GM21390 (cell line): ENCODE measurements around the gene NDUFA7.
"Not testable (repeated sequence)": the region's sequence is repeated elsewhere in the genome, so short reads cannot be mapped to it uniquely, and the experiment has no call there.

Source experiments
- ATAC-seq: cut with Tn5 transposase; IDR thresholded peaks from one replicate; pipeline ENCODE4 v1.9.1; 2021; ENCODE audit not compliant: unreplicated experiment

Gene NDUFA7

DNA sequence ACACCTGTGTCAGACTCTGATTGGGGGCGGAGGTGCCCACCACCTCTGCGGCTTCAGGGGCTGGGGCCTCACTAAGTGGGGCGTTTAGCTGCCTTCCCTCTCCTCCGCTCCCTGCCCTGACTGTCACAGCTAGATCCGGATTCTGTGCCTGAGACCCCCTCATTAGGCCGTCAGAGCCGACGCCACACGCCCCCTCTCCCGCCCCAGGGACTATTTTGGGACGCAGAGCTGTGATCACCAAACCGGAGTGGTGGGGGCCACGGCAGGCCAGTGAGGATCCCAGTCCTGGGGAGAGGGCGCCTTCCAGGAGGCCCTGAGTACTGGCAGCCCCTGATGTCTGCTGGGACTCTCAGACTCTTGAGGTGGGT is 21.1 kb upstream of the NDUFA7 start:
- ATAC-seq: no peak

DNA sequence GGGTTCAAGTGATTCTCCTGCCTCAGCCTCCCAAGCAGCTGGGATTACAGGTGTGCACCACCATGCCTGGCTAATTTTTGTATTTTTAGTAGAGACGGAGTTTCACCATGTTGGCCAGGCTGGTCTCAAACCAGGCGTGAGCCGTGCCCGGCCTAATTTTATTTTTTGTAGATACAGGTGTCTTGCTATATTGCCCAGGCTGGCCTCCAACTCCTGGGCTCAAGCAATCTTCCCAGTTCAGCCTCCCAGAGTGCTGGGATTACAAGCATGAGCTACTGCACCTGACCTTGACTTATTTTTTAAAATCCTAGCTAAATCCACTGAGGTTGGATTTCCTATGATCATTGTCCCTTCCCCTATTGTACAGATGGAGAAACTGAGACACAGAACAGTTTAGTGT is 20.3 kb upstream of the NDUFA7 start:
- not testable (repeated sequence) for ATAC-seq

DNA sequence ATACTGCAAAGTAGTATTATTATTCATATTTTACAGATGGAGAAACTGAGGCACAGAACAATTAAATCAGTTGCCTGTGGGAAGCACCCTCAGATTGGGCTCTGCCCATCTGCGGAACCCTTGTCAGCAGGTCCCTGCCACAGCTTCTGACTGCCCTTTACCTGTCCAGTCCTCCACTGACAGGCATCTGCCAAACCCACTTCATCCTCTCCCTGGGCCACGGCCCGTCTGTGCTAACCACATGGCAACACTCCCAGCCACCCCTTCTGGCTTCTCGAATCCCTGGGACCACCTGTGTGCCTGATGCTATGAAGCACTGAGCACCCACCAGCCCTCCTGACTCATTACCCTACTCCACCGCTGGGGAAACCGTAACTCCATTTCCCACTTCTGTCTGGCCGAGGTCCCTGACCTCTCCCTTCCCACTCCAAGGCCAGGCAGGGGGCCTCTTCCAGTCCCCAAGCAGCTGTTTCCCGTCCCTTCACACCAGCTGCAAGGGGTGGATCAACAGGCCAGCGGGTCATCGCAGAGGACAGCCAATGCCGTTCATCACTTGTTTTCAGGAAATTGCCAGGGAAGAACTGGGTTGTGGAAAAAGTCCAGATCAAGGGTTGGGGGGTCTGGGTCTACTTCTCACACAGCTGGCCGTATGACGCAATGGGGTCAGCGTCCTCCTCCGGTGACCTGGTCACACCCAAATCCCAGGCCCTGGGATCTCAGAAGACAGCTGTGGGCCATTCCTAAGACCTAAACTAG is 19.3 kb upstream of the NDUFA7 start:
- ATAC-seq: no peak

DNA sequence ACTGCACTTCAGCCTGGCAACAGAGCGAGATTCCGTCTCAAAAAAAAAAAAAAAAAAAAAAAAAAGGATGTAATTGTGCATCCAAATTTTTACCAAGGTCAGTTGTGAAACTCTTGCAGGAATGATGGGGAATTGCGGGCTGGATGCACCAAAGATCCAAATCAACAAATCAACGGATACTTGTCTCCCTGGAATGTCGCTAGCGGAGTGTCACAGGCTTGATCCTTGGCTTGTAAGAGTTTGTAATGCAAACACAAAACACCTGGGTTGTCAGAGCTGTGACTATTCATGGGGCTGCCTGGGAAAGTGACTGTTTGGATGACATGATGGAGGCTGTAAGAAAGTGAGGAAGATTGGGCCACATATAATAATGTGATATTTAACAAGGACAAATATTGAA is 17.7 kb upstream of the NDUFA7 start:
- no peak for ATAC-seq

DNA sequence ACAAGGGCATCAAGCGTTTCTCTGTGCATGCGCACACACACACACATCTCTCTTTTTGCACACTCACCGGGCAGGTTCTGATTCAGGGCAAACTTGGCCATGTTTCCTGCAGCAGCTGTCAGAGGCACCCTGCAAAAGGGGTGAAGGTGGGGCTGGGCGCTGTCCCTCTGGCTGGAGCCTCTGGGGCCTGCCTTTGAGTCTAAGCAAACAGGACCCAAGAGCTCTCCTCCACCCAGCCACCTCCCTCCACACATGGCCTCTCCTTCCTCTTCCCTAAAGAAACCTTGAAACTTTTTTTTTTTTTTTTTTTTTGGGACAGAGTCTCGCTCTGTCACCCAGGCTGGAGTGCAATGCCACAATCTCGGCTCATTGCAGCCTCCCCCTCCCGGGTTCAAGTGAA is 16.6 kb upstream of the NDUFA7 start:
- no peak for ATAC-seq

DNA sequence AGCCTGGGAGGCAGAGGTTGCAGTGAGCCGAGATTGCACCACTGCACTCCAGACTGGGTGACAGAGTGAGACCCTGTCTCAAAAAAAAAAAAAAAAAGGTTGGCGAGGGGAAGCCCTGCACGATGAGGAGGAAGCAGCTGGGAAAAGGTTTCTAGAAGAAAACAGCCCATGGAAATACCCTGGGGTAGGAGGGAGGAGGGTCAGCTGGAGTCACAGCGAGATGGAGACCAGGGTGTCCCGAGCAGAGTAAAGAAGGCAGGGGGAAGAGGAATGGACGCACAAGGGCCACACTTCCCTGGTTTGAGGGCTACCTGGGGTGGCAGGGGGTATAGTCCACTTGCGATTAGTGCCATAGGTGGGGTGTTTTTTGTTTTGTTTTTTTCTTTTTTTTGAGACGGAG is 15.5 kb upstream of the NDUFA7 start:
- no peak for ATAC-seq

DNA sequence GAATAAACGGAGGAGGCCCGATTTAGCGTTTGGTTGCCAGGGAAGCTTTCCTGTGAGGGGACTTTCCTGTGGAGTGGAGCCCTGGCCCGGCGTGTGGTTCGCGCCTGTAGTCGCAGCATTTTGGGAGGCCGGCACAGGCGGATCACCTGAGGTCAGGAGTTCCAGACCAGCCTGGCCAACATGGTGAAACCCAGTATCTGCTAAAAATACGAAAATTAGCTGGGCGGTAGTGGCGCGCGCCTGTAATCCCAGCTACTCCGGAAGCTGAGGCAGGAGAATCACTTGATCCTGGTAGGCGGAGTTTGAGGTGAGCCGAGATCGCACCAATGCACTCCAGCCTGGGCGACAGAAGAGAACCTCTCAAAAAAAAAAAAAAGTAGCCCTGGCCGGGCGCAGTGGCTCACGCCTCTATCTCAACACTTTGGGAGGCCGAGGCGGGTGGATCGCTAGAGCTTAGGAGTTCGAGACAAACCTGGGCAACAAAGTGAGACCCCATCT is 14.9 kb upstream of the NDUFA7 start:
- no peak for ATAC-seq

DNA sequence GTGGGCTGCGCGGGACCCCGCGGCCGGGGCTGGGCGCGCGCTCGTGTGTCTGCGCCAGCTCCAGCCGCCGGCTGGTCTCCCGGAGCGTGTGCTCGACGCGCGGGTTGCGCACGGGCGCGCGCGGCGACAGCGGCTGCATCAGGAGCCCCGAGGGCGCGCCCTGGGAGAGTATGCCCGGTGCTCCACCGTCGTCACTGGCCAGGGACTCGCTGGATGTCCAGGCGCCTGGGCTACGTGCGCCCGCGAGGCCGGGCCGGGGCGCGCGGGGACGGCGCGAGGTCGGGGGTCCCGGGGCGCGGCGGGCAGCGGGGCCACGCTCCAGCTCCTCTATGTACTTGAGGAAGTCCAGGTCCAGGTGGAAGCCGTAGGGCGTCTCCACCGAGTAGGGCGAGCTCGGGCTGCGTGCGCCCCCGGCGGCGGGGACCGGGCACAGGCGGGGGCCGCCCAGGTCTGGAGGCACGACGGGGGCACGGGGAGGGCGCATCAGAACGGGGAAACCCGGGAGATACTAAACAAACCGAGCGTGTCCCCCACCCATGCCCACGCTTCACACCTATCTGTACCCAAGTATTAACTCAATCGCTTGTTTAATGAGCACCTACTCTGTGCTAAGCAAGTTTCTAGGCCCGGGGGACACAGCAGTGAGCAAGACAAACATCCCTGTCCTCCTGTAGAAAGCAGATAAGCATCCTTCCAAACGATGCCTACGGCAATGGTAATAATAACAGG is 14.3 kb upstream of the NDUFA7 start:
- no peak for ATAC-seq

DNA sequence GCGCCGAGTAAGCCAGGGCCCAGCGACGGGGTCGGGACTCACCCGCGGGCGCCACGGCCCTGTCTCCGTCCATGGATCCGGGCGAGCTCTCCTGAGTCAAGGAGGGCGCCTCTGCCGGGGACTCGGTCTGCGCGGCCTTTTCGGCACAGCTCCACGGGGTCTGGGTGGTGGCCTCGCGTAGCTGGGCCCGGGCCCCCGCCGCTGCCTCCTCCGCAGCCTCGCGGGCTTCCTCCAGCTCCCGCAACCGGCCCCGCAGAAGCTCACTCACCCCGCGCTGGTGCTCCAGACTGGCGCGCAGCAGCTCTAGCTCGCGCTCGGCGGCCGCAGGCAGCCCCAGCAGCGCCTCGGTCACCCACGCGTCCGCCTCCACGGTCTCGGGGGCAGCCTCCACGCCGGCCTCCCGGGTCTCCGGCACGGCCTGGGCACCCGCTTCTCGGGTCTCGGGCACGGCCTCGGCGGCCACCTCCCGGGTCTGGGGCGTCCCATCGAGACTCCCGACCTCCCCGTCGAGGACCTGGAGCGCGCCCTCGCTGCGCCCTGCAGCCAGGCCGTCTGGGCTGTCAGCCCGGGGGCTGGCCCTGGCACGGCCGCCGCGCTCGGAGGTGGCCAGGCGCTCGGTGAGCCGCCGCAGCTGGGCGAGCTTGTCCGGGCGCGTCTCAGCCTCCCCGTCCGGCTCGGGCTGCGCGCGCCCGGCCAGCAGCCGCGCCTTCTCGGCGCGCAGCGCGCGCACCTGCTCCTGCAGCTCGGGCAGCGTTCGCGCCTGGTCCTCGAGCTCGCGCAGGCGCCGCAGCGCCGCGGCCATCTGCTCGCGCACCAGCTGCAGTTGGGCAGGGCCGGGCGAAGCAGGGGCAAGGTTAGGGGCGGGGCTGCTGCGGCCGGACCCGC is 13.5 kb upstream of the NDUFA7 start:
- no peak for ATAC-seq

DNA sequence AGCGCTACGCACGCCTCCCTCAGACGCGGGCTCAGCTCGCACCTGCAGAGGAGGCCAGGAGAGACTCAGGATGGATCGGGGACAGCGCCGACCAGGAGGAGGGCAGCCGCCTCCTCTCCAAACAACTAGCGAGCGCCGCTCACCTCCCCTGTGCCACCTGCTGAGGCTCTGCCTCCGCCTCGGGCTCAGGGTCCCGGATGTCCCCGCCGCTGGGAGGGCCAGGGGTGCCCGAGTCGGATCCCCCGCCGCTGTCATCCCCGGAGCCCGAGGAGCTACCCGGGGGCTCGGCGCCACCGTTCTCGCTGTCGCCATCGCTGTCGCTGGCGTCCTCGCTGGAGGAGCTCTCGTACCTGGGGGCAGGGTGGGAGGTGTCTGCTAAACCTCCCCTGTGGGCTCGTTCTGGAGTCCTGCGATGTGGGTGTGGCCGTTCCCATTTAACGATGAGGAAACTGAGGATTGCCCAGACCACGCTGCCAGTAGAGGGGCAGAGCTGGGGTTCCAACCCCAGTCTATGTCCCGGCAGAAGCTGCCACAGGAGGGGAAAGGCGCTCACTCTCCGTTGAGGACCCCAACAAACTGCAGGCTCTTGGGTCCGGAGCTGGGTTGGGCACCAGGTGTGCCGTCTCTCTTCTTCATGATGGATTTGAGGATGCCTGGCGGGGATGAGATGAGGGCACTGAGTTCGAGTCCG is 12.7 kb upstream of the NDUFA7 start:
- ATAC-seq: no peak

DNA sequence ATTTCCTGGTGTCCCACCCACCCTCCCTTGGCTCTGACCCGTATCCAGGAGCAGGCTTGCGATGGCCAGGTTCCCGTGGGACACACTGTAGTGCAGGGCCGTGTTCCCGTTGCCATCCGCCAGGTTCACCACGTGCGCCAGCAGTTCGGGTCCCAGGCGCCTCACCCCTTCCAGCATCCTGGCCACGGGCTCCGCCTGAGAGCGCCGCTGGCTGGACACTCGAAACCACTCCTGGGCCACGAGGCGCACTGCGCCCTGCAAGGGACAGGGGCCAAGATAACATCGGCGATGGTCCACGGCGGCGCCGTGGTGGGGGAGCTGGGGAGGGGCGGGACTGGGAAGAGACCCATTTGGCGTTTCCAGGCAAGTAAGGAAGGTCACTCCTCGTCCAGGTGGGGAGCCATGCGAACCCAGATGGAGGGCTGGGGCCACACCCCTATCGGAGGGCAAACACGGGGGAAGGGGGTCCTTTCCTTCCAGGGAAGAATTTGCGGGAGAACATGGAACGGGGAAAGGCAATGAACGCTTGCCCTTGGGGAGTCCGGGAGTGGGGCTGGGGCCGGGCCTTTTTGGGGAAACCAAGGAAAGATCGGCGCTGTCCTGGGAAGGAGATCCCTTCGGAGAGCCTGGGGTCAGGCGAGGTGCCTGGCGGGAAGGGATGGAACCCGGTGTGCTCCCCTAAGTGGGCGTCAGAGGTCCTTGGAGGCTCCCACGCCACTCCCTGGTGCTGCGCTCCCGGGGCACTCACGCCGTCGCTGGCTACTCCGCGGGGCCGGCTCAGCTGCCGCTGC is 12.0 kb upstream of the NDUFA7 start:
- ATAC-seq: no peak

DNA sequence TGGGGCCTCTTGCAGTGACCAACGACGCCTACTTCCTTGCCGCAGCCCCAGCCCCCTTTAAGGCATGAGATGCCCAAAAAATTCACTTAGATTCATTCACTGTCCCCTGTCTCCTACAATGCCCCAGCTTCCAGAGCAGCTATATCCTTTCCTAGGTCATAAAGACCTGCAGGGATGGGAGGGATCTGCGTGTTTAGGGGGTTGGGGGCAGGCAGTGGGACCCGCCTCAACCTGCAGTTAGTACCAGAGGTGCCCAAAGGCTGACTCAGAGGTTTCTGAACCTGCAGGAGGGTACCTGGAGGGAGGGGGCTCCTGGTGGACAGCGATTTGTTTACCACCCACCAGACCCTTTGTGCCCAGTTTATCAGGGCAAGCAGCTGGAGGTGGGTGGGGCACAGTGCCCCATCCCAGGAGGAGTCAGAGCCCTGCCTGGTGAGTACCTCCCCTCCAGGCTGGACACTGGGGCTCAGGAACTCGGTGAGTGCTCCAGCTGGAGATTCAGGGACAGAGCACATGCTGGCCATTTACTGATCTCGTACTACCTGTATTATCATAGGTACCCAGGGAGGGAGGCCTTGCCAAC is 10.2 kb upstream of the NDUFA7 start:
- no peak for ATAC-seq

DNA sequence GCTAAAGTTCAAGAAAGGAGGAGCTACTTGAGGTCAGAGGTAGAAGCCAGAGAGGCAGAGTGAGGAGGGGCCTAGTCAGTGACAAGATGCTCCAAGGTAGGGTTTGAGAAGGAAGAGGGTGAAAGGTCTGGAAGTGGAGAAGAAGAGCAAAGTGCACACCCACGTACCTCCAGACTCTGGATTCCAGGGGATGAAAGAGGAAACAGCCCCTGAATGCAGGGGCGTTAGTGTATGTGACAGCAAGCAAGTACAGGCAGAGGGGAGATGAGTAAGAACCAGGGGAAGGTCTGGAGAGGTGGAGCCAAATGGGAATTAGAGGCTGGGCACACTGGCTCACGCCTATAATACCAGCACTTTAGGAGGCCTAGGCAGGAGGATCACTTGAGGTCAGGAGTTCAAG is 8.8 kb upstream of the NDUFA7 start:
- no peak for ATAC-seq

DNA sequence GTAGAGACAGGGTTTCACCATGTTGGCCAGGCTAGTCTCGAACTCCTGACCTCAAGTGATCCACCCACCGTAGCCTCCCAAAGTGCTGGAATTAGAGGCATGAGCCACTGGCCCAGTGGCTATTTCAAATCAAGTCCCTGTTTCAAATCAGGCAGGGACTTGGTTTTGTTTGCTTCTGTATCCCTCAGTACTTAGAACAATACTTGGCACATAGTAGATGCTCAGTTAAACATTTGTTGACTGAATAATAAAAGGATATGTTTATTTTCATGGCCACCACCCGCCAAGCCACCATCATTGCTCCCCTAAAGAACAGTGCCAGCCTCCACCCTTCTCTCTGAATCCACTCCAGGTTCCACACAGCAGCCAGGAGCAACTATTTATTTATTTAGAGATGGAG is 4.3 kb upstream of the NDUFA7 start:
- no peak for ATAC-seq

DNA sequence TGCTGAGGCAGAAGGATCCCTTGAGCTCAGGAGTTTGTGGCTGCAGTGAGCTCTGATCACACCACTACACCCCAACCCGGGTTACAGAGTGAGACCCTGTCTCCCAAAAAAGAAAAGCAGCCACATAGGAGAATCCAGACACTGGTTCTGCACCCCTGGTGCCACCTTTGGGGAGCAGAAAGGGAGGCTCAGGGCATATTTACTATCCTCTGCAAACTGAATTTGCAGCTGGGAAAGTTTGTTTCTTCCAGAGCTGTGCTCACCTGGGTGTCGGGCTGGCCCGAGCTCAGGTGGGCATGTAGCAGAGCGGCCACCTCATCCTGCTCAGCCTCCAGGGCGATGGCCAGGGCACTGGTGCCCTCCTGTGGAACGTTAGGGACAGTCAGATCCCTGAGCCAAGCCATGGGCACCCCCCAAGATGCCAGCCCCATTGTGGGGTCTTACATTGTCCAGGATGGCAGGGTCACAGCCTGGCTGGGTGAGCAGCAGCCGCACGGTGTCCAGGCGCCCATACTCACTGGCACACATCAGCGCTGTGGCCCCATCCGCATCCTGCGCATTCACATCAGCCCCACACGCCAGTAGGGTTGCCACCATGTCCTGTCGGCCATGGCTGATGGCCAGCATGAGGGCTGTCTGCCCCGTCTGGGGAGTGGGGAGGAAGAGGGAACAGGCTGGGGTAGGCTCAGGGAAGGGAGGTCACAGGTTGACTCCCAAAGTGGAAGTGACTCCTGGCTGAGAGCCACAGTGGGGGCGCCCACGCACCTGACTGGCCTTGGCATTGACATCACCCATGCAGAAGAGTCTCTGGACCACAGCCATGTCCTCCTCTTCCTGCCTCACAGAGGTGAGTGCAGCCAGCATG is 3.2 kb upstream of the NDUFA7 start:
- ATAC-seq: no peak

DNA sequence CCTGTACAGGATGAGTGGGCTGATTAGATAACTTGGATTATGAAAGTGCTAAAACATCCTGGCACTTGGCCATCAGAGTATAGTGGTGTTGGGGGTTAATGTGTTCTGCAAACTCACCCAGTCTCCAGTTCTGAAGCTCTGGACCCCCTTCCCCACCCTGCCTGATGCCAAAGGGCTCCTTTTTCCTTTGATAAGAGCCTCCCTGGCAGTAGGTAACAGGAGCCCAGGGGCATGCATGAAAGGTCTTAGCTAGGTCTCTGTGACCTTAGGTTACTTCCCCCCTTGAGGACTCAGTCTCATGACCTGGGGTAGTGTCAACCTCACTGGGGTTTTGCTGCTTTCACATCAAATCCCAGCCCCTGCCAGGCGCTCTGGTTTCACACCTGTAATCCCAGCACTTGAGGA is 2.6 kb upstream of the NDUFA7 start:
- no peak for ATAC-seq

DNA sequence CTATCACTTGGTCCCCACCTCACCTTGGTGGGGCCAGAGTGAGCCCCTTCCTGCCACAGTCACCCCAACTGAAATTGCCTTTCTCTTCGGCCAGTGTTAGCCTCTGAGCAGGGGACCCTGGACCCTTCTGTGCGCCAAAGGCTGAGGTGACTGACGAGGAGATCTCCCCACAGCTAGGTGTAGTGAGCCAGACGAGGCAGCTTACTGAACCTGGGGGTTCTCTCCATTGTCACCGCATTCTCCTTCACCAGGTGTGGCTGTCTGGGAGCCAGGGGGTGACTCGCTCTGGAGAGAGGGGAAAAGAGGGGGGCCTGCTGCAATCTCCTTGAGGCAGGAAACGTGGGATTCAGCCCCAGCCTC is 1.4 kb upstream of the NDUFA7 start:
- ATAC-seq: no peak

DNA sequence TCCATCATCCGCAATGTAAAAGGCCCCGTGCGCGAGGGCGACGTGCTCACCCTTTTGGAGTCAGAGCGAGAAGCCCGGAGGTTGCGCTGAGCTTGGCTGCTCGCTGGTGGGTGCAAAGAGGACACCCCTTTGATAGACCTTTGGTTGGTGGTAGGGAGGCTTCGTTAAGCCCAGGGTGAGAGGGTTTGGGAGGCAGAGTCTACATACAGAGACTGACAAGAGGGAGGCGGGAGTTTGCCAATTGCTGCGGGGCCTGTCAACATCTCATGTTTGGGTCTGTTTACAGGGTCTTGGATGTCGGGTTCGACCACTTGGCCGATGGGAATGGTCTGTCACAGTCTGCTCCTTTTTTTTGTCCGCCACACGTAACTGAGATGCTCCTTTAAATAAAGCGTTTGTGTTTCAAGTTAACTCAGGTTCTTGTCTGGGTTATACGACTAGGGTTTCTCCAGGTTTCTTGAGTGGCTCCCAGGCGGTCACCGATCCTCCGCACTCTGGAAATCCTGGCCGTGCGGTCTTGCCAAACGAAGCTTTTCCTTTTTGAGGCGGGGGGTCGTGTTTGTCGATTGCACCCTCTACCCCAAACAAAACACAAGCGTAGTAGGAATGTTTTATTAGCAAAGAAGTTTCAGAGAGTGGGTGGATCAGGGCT is 937 bp upstream of the NDUFA7 start:
- no peak for ATAC-seq
